Measurements from ENCODE around the gene TMEM117. TPM values are rescaled to one million over a fixed set of nuclear protein-coding genes. Genes with fewer than 3 reads are reported as not detected.

Gene TMEM117
- total RNA-seq, 1 donor = 22.4 TPM

DNA sequence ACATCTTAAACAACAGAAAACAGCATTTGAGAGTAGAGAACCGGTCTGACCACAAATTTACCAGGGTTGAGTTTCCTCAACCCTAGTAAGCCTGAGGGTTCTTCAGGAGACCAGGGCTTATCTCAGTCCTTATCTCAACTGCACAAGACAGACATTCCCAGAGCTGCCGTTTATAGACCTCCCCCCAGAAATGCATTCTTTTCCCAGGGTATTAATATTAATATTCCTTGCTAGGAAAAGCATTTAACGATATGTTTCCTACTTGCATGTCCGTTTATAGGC lies 12.3 kb downstream of the TMEM117 start:
- H3K27me3 ChIP-seq (ENCODE audit: insufficient read depth, low read length) = no peaks in the 10 kb centered on the region
- no peak overlapping the region for H2AFZ ChIP-seq (ENCODE audit: low read length)
- peaks cover 3% of the 10 kb centered on the region for H3K79me2 ChIP-seq (ENCODE audit: insufficient read depth, low read length)
- H4K20me1 ChIP-seq (ENCODE audit: insufficient read depth, low read length) = no peaks in the 10 kb centered on the region
- TF ChIP-seq, protein P1, sequence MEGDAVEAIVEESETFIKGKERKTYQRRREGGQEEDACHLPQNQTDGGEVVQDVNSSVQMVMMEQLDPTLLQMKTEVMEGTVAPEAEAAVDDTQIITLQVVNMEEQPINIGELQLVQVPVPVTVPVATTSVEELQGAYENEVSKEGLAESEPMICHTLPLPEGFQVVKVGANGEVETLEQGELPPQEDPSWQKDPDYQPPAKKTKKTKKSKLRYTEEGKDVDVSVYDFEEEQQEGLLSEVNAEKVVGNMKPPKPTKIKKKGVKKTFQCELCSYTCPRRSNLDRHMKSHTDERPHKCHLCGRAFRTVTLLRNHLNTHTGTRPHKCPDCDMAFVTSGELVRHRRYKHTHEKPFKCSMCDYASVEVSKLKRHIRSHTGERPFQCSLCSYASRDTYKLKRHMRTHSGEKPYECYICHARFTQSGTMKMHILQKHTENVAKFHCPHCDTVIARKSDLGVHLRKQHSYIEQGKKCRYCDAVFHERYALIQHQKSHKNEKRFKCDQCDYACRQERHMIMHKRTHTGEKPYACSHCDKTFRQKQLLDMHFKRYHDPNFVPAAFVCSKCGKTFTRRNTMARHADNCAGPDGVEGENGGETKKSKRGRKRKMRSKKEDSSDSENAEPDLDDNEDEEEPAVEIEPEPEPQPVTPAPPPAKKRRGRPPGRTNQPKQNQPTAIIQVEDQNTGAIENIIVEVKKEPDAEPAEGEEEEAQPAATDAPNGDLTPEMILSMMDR (IDR thresholded peaks at IDR 0.05; ENCODE audit: extremely low read depth, low read depth, low read length) = no peak
- no peak overlapping the region for H3K4me2 ChIP-seq (ENCODE audit: insufficient read depth, low read length)
- no peak for DNase-seq (ENCODE audit: insufficient read length, low spot score, missing footprints)
- no peak overlapping the region for H3K4me3 ChIP-seq (ENCODE audit: insufficient read depth, low read length)
- no peaks in the 10 kb centered on the region for H3K9me3 ChIP-seq (ENCODE audit: low read depth, low read length)
- H3K27ac ChIP-seq (ENCODE audit: low read depth, low read length) = no peak overlapping the region
- H3K36me3 ChIP-seq (ENCODE audit: insufficient read depth, low read length) = no peaks in the 10 kb centered on the region
- peaks cover 8% of the 10 kb centered on the region for H3K4me1 ChIP-seq (ENCODE audit: insufficient read depth, low read length)

GRCh38 chr12:43848786-43849185 lies 12.9 kb downstream of the TMEM117 start:
- Histone ChIP-seq H3K79me2 (ENCODE audit: insufficient read depth, low read length) (peaks cover 3% of the 10 kb centered on the region), H3K4me2 (ENCODE audit: insufficient read depth, low read length) (no peak overlapping the region), H3K4me1 (ENCODE audit: insufficient read depth, low read length) (peaks cover 8% of the 10 kb centered on the region), H4K20me1 (ENCODE audit: insufficient read depth, low read length) (no peaks in the 10 kb centered on the region), H3K27me3 (ENCODE audit: insufficient read depth, low read length) (no peaks in the 10 kb centered on the region), H3K4me3 (ENCODE audit: insufficient read depth, low read length) (no peak overlapping the region), H2AFZ (ENCODE audit: low read length) (no peak overlapping the region), H3K9me3 (ENCODE audit: low read depth, low read length) (no peaks in the 10 kb centered on the region), H3K27ac (ENCODE audit: low read depth, low read length) (no peak overlapping the region), H3K36me3 (ENCODE audit: insufficient read depth, low read length) (no peaks in the 10 kb centered on the region)
- DNase-seq (ENCODE audit: insufficient read length, low spot score, missing footprints) = no peak
- TF ChIP-seq, protein P1 (IDR thresholded peaks at IDR 0.05; ENCODE audit: extremely low read depth, low read depth, low read length) = no peak

DNA sequence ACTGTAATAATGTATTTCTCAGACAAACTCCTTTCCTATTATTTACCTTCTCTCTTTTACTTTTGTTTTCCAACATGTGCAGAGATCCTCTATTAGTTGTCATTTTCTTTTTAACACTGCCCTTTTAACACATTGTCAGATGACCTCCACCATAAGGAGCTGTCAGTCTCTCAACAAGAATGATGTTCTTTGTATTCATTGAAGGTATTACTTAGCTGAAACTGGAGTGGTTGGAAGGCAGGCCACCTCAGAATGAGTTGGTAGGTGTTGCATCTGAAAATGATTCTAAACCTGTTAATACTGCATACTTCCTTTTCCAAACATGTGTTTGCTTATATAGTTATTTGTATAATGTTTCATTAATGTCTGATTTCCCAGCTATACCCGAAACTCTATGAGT lies 16.9 kb downstream of the TMEM117 start:
- H2AFZ ChIP-seq (ENCODE audit: low read length) = no peak overlapping the region
- H4K20me1 ChIP-seq (ENCODE audit: insufficient read depth, low read length) = no peaks in the 10 kb centered on the region
- no peak overlapping the region for H3K4me3 ChIP-seq (ENCODE audit: insufficient read depth, low read length)
- no peaks in the 10 kb centered on the region for H3K4me1 ChIP-seq (ENCODE audit: insufficient read depth, low read length)
- H3K4me2 ChIP-seq (ENCODE audit: insufficient read depth, low read length) = no peak overlapping the region
- peaks cover 3% of the 10 kb centered on the region for H3K79me2 ChIP-seq (ENCODE audit: insufficient read depth, low read length)
- DNase-seq (ENCODE audit: insufficient read length, low spot score, missing footprints) = no peak
- TF ChIP-seq, protein P1 (IDR thresholded peaks at IDR 0.05; ENCODE audit: extremely low read depth, low read depth, low read length) = no peak
- H3K36me3 ChIP-seq (ENCODE audit: insufficient read depth, low read length) = no peaks in the 10 kb centered on the region
- H3K27ac ChIP-seq (ENCODE audit: low read depth, low read length) = no peak overlapping the region
- no peaks in the 10 kb centered on the region for H3K27me3 ChIP-seq (ENCODE audit: insufficient read depth, low read length)
- H3K9me3 ChIP-seq (ENCODE audit: low read depth, low read length) = no peaks in the 10 kb centered on the region

GRCh38 chr12:43856972-43857371 lies 21.1 kb downstream of the TMEM117 start:
- H3K27me3 ChIP-seq (ENCODE audit: insufficient read depth, low read length) = no peaks in the 10 kb centered on the region
- H3K9me3 ChIP-seq (ENCODE audit: low read depth, low read length) = no peaks in the 10 kb centered on the region
- no peaks in the 10 kb centered on the region for H3K36me3 ChIP-seq (ENCODE audit: insufficient read depth, low read length)
- H3K4me2 ChIP-seq (ENCODE audit: insufficient read depth, low read length) = no peak overlapping the region
- no peak overlapping the region for H3K27ac ChIP-seq (ENCODE audit: low read depth, low read length)
- H3K4me3 ChIP-seq (ENCODE audit: insufficient read depth, low read length) = no peak overlapping the region
- TF ChIP-seq, protein P1 (IDR thresholded peaks at IDR 0.05; ENCODE audit: extremely low read depth, low read depth, low read length) = no peak
- no peak for DNase-seq (ENCODE audit: insufficient read length, low spot score, missing footprints)
- H3K4me1 ChIP-seq (ENCODE audit: insufficient read depth, low read length) = peaks cover 2% of the 10 kb centered on the region
- H4K20me1 ChIP-seq (ENCODE audit: insufficient read depth, low read length) = no peaks in the 10 kb centered on the region
- H2AFZ ChIP-seq (ENCODE audit: low read length) = no peak overlapping the region
- no peaks in the 10 kb centered on the region for H3K79me2 ChIP-seq (ENCODE audit: insufficient read depth, low read length)

All from osteoblast (primary cell).